GM12875 (cell line): ENCODE measurements around the gene NCEH1.
A peak's percentile ranks its signal among the peaks of the same experiment; 100 is the strongest.
"Not testable (repeated sequence)": the region's sequence is repeated elsewhere in the genome, so short reads cannot be mapped to it uniquely, and the experiment has no call there.

Experiments used
- H3K4me3 ChIP-seq: one replicate; pipeline ENCODE4 v1.5.1; 2011; ENCODE audit warnings: low read depth, low read length, control low read depth
- CTCF ChIP-seq: IDR thresholded peaks from 2 replicates; pipeline ENCODE4 v1.5.1; 2011; ENCODE audit warnings: low read depth, mild to moderate bottlenecking, control low read depth, inconsistent platforms, low read length, moderate library complexity, borderline replicate concordance; ENCODE audit not compliant: insufficient read depth

The NCEH1 gene

GRCh38 chr3:172749230-172749965 is 38.5 kb upstream of the NCEH1 start:
- no peak overlapping the region for H3K4me3 ChIP-seq
- no peak for TF ChIP-seq CTCF

DNA sequence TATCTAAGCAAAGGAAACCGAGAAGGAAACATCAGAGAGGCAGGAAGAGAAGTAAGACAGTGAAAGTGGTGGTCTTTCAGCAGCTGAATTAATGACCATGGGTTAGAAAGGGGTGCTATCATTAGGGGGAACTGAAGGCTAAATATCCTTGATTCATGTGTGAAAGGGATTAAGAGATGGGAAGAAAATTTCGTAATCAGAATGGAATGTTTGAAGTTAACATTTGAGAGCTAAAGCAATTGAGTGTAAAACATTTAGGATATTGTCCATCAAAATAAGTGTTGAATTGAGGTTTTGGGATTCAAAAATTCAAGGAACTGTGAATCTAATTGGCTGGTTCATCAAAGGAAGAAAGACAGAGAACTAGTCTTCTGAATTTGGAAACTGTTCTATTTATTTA is 35.6 kb upstream of the NCEH1 start:
- no peak for TF ChIP-seq CTCF

GRCh38 chr3:172739462-172739861 is 28.6 kb upstream of the NCEH1 start:
- no peak for TF ChIP-seq CTCF
- H3K4me3 ChIP-seq: no peak overlapping the region

More for the DNA sequence above, 35.6 kb upstream of the NCEH1 start:
- no peak overlapping the region for H3K4me3 ChIP-seq

GRCh38 chr3:172735014-172735413 is 24.1 kb upstream of the NCEH1 start:
- no peak for TF ChIP-seq CTCF
- H3K4me3 ChIP-seq: no peak overlapping the region

GRCh38 chr3:172726380-172726779 is 15.5 kb upstream of the NCEH1 start:
- H3K4me3 ChIP-seq: no peak overlapping the region
- TF ChIP-seq CTCF: no peak

DNA sequence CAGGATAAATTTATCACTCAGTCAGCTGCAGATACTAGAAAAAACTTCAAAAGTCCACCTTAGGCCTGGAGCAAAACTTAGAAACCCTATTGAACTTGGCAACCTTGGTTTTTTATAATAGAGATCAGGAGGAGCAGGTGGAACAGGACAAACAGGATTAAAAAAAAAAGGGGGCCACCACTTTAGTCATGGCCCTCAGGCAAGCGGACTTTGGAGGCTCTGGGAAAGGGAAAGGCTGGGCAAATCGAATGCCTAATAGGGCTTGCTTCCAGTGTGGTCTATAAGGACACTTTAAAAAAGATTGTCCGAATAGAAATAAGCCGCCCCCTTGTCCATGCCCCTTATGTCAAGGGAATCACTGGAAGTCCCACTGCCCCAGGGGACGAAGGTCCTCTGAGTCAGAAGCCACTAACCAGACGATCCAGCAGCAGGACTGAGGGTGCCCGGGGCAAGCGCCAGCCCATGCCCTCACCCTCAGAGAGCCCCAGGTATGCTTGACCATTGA is 11.7 kb upstream of the NCEH1 start:
- not testable (repeated sequence) for H3K4me3 ChIP-seq

DNA sequence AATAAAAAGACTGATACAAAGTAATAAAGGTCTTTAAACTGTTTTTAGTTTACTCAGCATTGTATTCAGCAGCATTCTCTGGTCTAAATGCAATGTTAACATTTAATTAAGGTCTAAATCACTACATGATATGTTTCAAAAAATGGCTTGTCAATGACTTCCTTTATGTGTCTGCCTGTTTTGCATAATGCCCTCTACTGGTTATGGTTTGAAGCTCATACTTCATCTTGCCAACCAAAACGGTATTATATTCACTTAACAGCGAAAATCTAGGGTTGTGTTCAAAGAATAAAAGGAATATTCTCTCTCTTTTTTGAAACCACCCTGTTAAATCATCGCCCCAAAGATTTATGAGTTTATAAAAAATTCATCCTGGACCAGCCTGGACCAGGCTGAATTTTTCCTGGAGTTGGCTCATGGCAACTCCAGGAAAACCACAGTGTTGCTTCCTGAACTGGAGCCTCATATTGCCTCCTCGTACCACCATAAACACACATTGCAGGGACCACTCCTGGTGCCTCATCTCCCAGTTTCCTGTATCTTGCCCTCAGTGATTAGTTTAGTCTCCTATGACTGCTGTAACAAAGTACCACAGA is 6.7 kb upstream of the NCEH1 start:
- TF ChIP-seq CTCF: peak; percentile 25; the same call in 1 of the 2 replicates
- H3K4me3 ChIP-seq: no peak overlapping the region
